ENCODE results near the gene DSG4.

DNA sequence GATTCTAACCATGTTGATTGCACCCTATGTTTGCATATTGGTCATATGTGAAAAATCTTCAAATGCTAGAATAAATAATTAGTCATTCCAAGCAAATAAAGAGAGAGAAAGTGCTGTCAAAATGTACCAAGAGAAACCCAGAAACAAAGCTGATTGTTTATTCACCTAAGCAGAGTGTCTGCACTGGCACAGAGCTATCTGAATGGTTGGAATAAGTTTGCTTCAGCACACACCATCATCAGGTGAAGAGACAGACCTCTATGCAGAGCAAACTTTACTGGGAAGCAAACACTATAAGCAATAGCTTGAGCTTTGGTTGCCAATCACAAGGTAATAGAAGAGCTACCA is 25.4 kb downstream of the DSG4 start:
- TF ChIP-seq, protein P1, sequence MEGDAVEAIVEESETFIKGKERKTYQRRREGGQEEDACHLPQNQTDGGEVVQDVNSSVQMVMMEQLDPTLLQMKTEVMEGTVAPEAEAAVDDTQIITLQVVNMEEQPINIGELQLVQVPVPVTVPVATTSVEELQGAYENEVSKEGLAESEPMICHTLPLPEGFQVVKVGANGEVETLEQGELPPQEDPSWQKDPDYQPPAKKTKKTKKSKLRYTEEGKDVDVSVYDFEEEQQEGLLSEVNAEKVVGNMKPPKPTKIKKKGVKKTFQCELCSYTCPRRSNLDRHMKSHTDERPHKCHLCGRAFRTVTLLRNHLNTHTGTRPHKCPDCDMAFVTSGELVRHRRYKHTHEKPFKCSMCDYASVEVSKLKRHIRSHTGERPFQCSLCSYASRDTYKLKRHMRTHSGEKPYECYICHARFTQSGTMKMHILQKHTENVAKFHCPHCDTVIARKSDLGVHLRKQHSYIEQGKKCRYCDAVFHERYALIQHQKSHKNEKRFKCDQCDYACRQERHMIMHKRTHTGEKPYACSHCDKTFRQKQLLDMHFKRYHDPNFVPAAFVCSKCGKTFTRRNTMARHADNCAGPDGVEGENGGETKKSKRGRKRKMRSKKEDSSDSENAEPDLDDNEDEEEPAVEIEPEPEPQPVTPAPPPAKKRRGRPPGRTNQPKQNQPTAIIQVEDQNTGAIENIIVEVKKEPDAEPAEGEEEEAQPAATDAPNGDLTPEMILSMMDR (IDR thresholded peaks at IDR 0.05): no peak
- TF ChIP-seq POLR2A (IDR thresholded peaks at IDR 0.05): no peak

Measured in body of pancreas (tissue), 4 donors.